K562 (cell line): ENCODE data around the gene GSS. TPM values are rescaled to one million over a fixed set of nuclear protein-coding genes. Genes with fewer than 3 reads are reported as not detected.

ENCODE experiments used
- ATAC-seq: fragments of 200-7000 bp; cut with Tn5 transposase; 3 replicates; pipeline ENCODE4 v1.9.1; 2020; ENCODE audit warnings: moderate library complexity
- BruUV-seq: library from RNA; stranded (reverse); fragments of 400-500 nt; replicated peaks from 2 replicates; lab custom pipeline; 2021; lab: Mats Ljungman, UMichigan
- CTCF ChIA-PET: fragments of 300-600 bp; formaldehyde crosslinking; extraction: SDS; loops from one replicate; lab custom pipeline; 2021; ENCODE audit warnings: low intra/inter-chr PET ratio; lab: Yijun Ruan, JAX
- POLR2A ChIA-PET: fragments of 300-600, 350-650 bp; sonication (Branson Sonifier 250); formaldehyde crosslinking; extraction: SDS; loops from one replicate; lab custom pipeline; 2021; ENCODE audit warnings: antibody characterized with exemption, inconsistent platforms; lab: Yijun Ruan, JAX
- DNase-seq, 4 experiments: peaks; one replicate each; pipeline versions ENCODE4 v3.0.0 to v3.0.0-alpha.2; 2011 to 2018; ENCODE audit warnings: low spot score in 3 of 4, mixed read lengths in 3 of 4; ENCODE audit errors: extremely low read depth in 1 of 4
- FAIRE-seq: peaks from 2 replicates; lab custom pipeline; 2011; peaks lifted over from hg19 to GRCh38; lab: Jason Lieb, UNC
- H2AFZ ChIP-seq: 2 replicates; pipeline ENCODE4 v1.6.0; 2011; ENCODE audit warnings: low read depth, low read length, control low read depth, inconsistent platforms
- H3K27ac ChIP-seq: fragments of 200-600 bp; 3 replicates; pipeline ENCODE4 v1.8.0; 2011; ENCODE audit warnings: low read depth, mild to moderate bottlenecking, control low read depth, inconsistent platforms, low read length, moderate library complexity, mixed read lengths; ENCODE audit errors: extremely low read depth
- H3K27me3 ChIP-seq, 2 experiments: fragments of 300-600 bp in 1 of 2; 2 replicates in 1 of 2; 3 replicates in 1 of 2; pipeline versions ENCODE4 v1.6.0 to v1.8.0; 2011; ENCODE audit warnings: inconsistent platforms in 2 of 2, low read length in 2 of 2, mild to moderate bottlenecking in 1 of 2, mixed read lengths in 1 of 2, moderate library complexity in 1 of 2; ENCODE audit not compliant: control insufficient read depth in 2 of 2, insufficient read depth in 2 of 2
- H3K36me3 ChIP-seq: fragments of 300-600 bp; 3 replicates; pipeline ENCODE4 v1.8.0; 2011; ENCODE audit warnings: mild to moderate bottlenecking, low read length, inconsistent platforms; ENCODE audit not compliant: control insufficient read depth, insufficient read depth
- H3K4me1 ChIP-seq, 2 experiments: fragments of 200-600 bp in 1 of 2; replicated peaks in 1 of 2; 2 replicates in 1 of 2; 3 replicates in 1 of 2; pipeline versions ENCODE4 v1.5.1 to v1.8.0; 2011; ENCODE audit warnings: inconsistent platforms in 2 of 2, low read length in 2 of 2, mild to moderate bottlenecking in 1 of 2, mixed read lengths in 1 of 2, moderate library complexity in 1 of 2; ENCODE audit not compliant: control insufficient read depth in 2 of 2, insufficient read depth in 2 of 2
- H3K4me2 ChIP-seq: 2 replicates; pipeline ENCODE4 v1.6.1; 2011; ENCODE audit warnings: low read length, control low read depth, inconsistent platforms, mixed read lengths; ENCODE audit not compliant: insufficient read depth
- H3K4me3 ChIP-seq: fragments of 200-600 bp; sonication (generic), shearing (Covaris generic); 2 replicates; pipeline ENCODE4 v1.5.1; 2016; ENCODE audit warnings: control low read depth, inconsistent platforms
- H3K79me2 ChIP-seq: fragments of 200-600 bp; 3 replicates; pipeline ENCODE4 v1.8.0; 2011; ENCODE audit warnings: low read length, inconsistent platforms; ENCODE audit not compliant: control insufficient read depth, insufficient read depth
- H3K9ac ChIP-seq, 2 experiments: 2 replicates each; pipeline versions ENCODE4 v1.6.0 to v1.6.1; 2011; ENCODE audit warnings: low read depth in 2 of 2, low read length in 2 of 2, control low read depth in 1 of 2, inconsistent platforms in 1 of 2, mild to moderate bottlenecking in 1 of 2, mixed read lengths in 1 of 2; ENCODE audit not compliant: insufficient read depth in 1 of 2
- H3K9me1 ChIP-seq: one replicate; pipeline ENCODE4 v1.6.0; 2011; ENCODE audit warnings: inconsistent platforms, mild to moderate bottlenecking, low read length, moderate library complexity; ENCODE audit not compliant: control insufficient read depth, insufficient read depth
- H3K9me3 ChIP-seq: replicated peaks from 2 replicates; pipeline ENCODE4 v1.5.1; 2011; ENCODE audit warnings: low read depth, low read length, inconsistent platforms; ENCODE audit not compliant: control insufficient read depth, insufficient read depth
- H4K20me1 ChIP-seq: replicated peaks from 2 replicates; pipeline ENCODE4 v1.6.1; 2011; ENCODE audit warnings: low read length, inconsistent platforms, mixed read lengths; ENCODE audit not compliant: control insufficient read depth, insufficient read depth
- ARNT ChIP-seq, 2 experiments: fragments of 450-650 bp; IDR thresholded peaks; 2 replicates each; pipeline ENCODE4 v1.6.1; 2016; ENCODE audit warnings: mild to moderate bottlenecking in 1 of 2
- FOXK2 ChIP-seq, 2 experiments: fragments of 450-650 bp; IDR thresholded peaks in 1 of 2; conservative IDR thresholded peaks in 1 of 2; 2 replicates each; pipeline ENCODE4 v1.6.1; 2016; ENCODE audit warnings: low read depth in 2 of 2, mild to moderate bottlenecking in 1 of 2
- HDAC2 ChIP-seq: fragments of 450-650 bp; IDR thresholded peaks from 2 replicates; pipeline ENCODE4 v1.6.1; 2016; ENCODE audit warnings: mild to moderate bottlenecking
- MCM3 ChIP-seq: fragments of 450-650 bp; IDR thresholded peaks from 2 replicates; pipeline ENCODE4 v1.6.1; 2016
- NFE2 ChIP-seq: IDR thresholded peaks from 2 replicates; pipeline ENCODE4 v1.6.1; 2014; ENCODE audit warnings: antibody characterized with exemption, low read depth
- NFRKB ChIP-seq: fragments of 450-650 bp; IDR thresholded peaks from 2 replicates; pipeline ENCODE4 v1.6.1; 2016; ENCODE audit warnings: low read depth
- POLR2B ChIP-seq: fragments of 450-650 bp; IDR thresholded peaks from 2 replicates; pipeline ENCODE4 v1.6.1; 2018; ENCODE audit warnings: low read depth; ENCODE audit not compliant: partially characterized antibody
- RFX1 ChIP-seq: fragments of 450-650 bp; IDR thresholded peaks from 2 replicates; pipeline ENCODE4 v1.6.1; 2016; ENCODE audit warnings: mild to moderate bottlenecking, moderate library complexity
- SRF ChIP-seq, 2 experiments: fragments of 250-450, 450-650 bp in 1 of 2; sonication (Bioruptor Pico) in 1 of 2; sonication (generic) in 1 of 2; formaldehyde crosslinking; IDR thresholded peaks; 2 replicates each; pipeline versions ENCODE4 v1.5.0 to v1.5.1; 2020 to 2022; ENCODE audit warnings: mild to moderate bottlenecking in 1 of 2, missing genetic modification reagents in 1 of 2
- TAF9B ChIP-seq: fragments of 450-650 bp; IDR thresholded peaks from 2 replicates; pipeline ENCODE4 v1.6.1; 2018; ENCODE audit warnings: mild to moderate bottlenecking; ENCODE audit not compliant: partially characterized antibody
- TOE1 ChIP-seq, 2 experiments: fragments of 450-650 bp in 1 of 2; sonication (generic) in 1 of 2; formaldehyde crosslinking in 1 of 2; IDR thresholded peaks; 2 replicates each; pipeline versions ENCODE4 v1.7.1 to v1.8.0; 2016 to 2022; ENCODE audit warnings: borderline replicate concordance in 2 of 2, mild to moderate bottlenecking in 2 of 2, antibody characterized with exemption in 1 of 2, inconsistent platforms in 1 of 2, low read depth in 1 of 2, missing genetic modification reagents in 1 of 2, moderate library complexity in 1 of 2
- ZKSCAN3 ChIP-seq: fragments of 250-450 bp; sonication (Bioruptor Pico); IDR thresholded peaks from 2 replicates; pipeline ENCODE4 v1.4.0; 2020
- ZNF165 ChIP-seq: fragments of 250-450 bp; sonication (Bioruptor Pico); IDR thresholded peaks from 2 replicates; pipeline ENCODE4 v1.4.0; 2020; ENCODE audit warnings: borderline replicate concordance
- ZNF212 ChIP-seq: fragments of 450-650 bp; formaldehyde crosslinking; IDR thresholded peaks from 2 replicates; pipeline ENCODE4 v1.4.0; 2020; ENCODE audit warnings: mild to moderate bottlenecking
- ZNF77 ChIP-seq: fragments of 250-450 bp; sonication (Bioruptor Pico); IDR thresholded peaks from 2 replicates; pipeline ENCODE4 v1.5.0; 2020
- WGBS: fragments of 100-300 bp; shearing (Covaris generic); methylation state at CpG from one replicate; pipeline ENCODE4 v1.1.6; 2016; ENCODE audit warnings: low coverage, mixed read lengths; ENCODE audit not compliant: insufficient coverage; ENCODE audit errors: missing lambda C conversion rate; 5-methylcytosine and 5-hydroxymethylcytosine counted together
- in situ Hi-C: fragments of 300-500 bp; cut with MboI; formaldehyde crosslinking; loops from 4 replicates; pipeline ENCODE4 v1.15.0; 2018; ENCODE audit warnings: inconsistent platforms, mixed read lengths
- intact Hi-C: fragments of 100-400 bp; cut with micrococcal nuclease; formaldehyde crosslinking; loops from 2 replicates; pipeline ENCODE4 v1.14.2; 2022
- polyA plus RNA-seq, 8 experiments: library from polyadenylated mRNA; depleted of rRNA in 4 of 8; stranded (reverse) in 5 of 8; unstranded in 3 of 8; fragments of >200 nt; fragmentation: Nextera tagmentation in 2 of 8; fragmentation: Illumina TruSeq in 1 of 8; extraction: Ambion mirVana in 2 of 8; extraction: Trizol in 1 of 8; gene quantifications; 2 replicates each; pipeline versions ENCODE4 v1.2.1 to v1.2.3, GENCODE V29; 2011 to 2014; ENCODE audit warnings: inconsistent platforms in 1 of 8, missing spikeins in 1 of 8
- total RNA-seq, 7 experiments: library from RNA; depleted of rRNA in 6 of 7; stranded (reverse); fragments of >200 nt in 6 of 7; fragmentation: Illumina TruSeq in 2 of 7; extraction: Trizol in 2 of 7; gene quantifications; 2 replicates each; pipeline versions ENCODE4 v1.2.1 to v1.2.3, GENCODE V29; 2011 to 2021; ENCODE audit warnings: low replicate concordance in 1 of 7
- TF ChIP-seq, protein P1 (sequence below): fragments of 450-650 bp; formaldehyde crosslinking; IDR thresholded peaks from 2 replicates; pipeline ENCODE4 v1.4.0; 2020; ENCODE audit warnings: mild to moderate bottlenecking
- TF ChIP-seq, protein P2 (sequence below): sonication (generic); formaldehyde crosslinking; IDR thresholded peaks from 2 replicates; pipeline ENCODE4 v1.8.0; 2022; ENCODE audit warnings: missing genetic modification reagents, mild to moderate bottlenecking, borderline replicate concordance

GSS gene
- total and polyA plus RNA-seq, 9 of the 15 experiments (the other 6 are each of a cell fraction or from before 2014, with no cell fraction given) = 18.4 to 165 (median 89.4) TPM

DNA sequence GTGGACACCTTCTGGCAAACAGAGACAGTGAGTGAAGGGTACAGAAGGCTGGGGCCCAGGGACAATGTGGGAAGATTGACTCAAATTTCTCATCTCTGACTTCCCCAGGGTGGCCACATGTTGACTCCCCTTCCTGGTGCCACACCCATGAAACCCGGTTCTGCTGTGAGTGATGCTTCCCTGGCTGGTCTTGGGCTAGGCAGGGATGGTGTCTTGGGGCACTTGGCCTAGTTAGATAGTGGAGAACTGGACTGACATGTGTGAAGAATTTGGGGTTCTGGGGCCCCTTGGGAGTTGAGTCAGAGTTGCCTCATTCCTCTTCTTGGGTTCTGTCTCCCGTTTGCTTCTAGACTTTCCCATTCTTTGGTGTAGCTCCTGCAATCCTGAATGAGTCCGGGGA, 34.2 kb downstream of the GSS start:
- in situ Hi-C loops (no loop called here), intact Hi-C loops (no loop called here)
- Histone ChIP-seq H4K20me1 (no peaks in the 10 kb centered on the region), H3K9me3 (peaks cover 7% of the 10 kb centered on the region), H2AFZ (no peak overlapping the region), H3K4me2 (no peak overlapping the region), H3K79me2 (no peaks in the 10 kb centered on the region), H3K9ac (no peak overlapping the region), H3K27ac (no peak overlapping the region), H3K9me1 (no peaks in the 10 kb centered on the region), H3K4me1 (no peaks in the 10 kb centered on the region; a peak in 1 of 5 replicates), H3K27me3 (no peaks in the 10 kb centered on the region), H3K4me3 (no peak overlapping the region), H3K36me3 (peaks cover 91% of the 10 kb centered on the region)
- no peak for FAIRE-seq
- WGBS = 58% methylated on average over 3 of the region's 3 CpGs
- TF ChIP-seq ARNT (IDR thresholded peaks at IDR 0.05) (no peak), ZNF212 (CRISPR knock-in tag) (no peak), ZNF165 (CRISPR knock-in tag) (no peak), ZNF77 (CRISPR knock-in tag) (no peak), SRF (CRISPR knock-in tag; IDR thresholded peaks at IDR 0.05) (no peak), NFRKB (no peak), FOXK2 (conservative IDR thresholded peaks at IDR 0.05 in 1 of 2, IDR thresholded peaks at IDR 0.05 in 1 of 2; ENCODE audit: low read depth in 2 of 2) (no peak), NFE2 (no peak), POLR2B (no peak), TOE1 (IDR thresholded peaks at IDR 0.05; ENCODE audit: borderline replicate concordance) (no peak), TOE1 (CRISPR knock-in tag; IDR thresholded peaks at IDR 0.05; ENCODE audit: borderline replicate concordance, low read depth) (no peak), ZKSCAN3 (CRISPR knock-in tag) (no peak), TAF9B (no peak), HDAC2 (no peak), MCM3 (no peak), RFX1 (no peak)
- TF ChIP-seq, protein P1, sequence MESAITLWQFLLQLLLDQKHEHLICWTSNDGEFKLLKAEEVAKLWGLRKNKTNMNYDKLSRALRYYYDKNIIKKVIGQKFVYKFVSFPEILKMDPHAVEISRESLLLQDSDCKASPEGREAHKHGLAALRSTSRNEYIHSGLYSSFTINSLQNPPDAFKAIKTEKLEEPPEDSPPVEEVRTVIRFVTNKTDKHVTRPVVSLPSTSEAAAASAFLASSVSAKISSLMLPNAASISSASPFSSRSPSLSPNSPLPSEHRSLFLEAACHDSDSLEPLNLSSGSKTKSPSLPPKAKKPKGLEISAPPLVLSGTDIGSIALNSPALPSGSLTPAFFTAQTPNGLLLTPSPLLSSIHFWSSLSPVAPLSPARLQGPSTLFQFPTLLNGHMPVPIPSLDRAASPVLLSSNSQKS (CRISPR knock-in tag) = no peak
- TF ChIP-seq, protein P2, sequence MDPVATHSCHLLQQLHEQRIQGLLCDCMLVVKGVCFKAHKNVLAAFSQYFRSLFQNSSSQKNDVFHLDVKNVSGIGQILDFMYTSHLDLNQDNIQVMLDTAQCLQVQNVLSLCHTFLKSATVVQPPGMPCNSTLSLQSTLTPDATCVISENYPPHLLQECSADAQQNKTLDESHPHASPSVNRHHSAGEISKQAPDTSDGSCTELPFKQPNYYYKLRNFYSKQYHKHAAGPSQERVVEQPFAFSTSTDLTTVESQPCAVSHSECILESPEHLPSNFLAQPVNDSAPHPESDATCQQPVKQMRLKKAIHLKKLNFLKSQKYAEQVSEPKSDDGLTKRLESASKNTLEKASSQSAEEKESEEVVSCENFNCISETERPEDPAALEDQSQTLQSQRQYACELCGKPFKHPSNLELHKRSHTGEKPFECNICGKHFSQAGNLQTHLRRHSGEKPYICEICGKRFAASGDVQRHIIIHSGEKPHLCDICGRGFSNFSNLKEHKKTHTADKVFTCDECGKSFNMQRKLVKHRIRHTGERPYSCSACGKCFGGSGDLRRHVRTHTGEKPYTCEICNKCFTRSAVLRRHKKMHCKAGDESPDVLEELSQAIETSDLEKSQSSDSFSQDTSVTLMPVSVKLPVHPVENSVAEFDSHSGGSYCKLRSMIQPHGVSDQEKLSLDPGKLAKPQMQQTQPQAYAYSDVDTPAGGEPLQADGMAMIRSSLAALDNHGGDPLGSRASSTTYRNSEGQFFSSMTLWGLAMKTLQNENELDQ = no peak
- no peak for ATAC-seq
- ChIA-PET POLR2A (interaction anchor here (1.0 kb wide), 1 partner anchor 33 kb away, joined by 3 read pairs; no protein-coding TSS in a partner anchor), CTCF (no interaction called here)
- BruUV-seq = no TSS peak
- DNase-seq = no peak
